ENCODE measurements around the gene TMEM8B. TPM values are rescaled to one million over a fixed set of nuclear protein-coding genes. Genes with fewer than 3 reads are reported as not detected.
A peak's percentile ranks its signal among the peaks of the same experiment; 100 is the strongest.

TMEM8B gene
- total RNA-seq, 1 experiment from 2014 or later = 2.0 TPM

- Histone ChIP-seq H3K36me3 (replicated peaks; ENCODE audit: control insufficient read depth, insufficient read depth, low read length) (no peaks in the 10 kb centered on the region), H3K27me3 (ENCODE audit: control insufficient read depth, insufficient read depth, low read length) (no peaks in the 10 kb centered on the region; the same call in 1 of the 2 replicates), H3K4me3 (ENCODE audit: insufficient read depth, low read depth, low read length) (no peak overlapping the region)
- DNase-seq = no peak
These were observed 6.1 kb upstream of the TMEM8B start for GRCh38 chr9:35822926-35823325.

GRCh38 chr9:35826071-35826701 is 2.8 kb upstream of the TMEM8B start:
- Histone ChIP-seq H3K27me3 (ENCODE audit: control insufficient read depth, insufficient read depth, low read length) (no peaks in the 10 kb centered on the region; the same call in 1 of the 2 replicates), H3K4me3 (ENCODE audit: insufficient read depth, low read depth, low read length) (no peak overlapping the region), H3K36me3 (replicated peaks; ENCODE audit: control insufficient read depth, insufficient read depth, low read length) (no peaks in the 10 kb centered on the region)
- peak; percentile 73 for DNase-seq

- no peak overlapping the region for H3K4me3 ChIP-seq (ENCODE audit: insufficient read depth, low read depth, low read length)
- DNase-seq = no peak
- no peaks in the 10 kb centered on the region for H3K36me3 ChIP-seq (replicated peaks; ENCODE audit: control insufficient read depth, insufficient read depth, low read length)
- no peaks in the 10 kb centered on the region; the same call in 1 of the 2 replicates for H3K27me3 ChIP-seq (ENCODE audit: control insufficient read depth, insufficient read depth, low read length)
These were observed 1.5 kb upstream of the TMEM8B start for GRCh38 chr9:35827486-35827885.

GRCh38 chr9:35828716-35829083 is 328 bp upstream of the TMEM8B start, which contains the start of gene FAM221B:
FAM221B (minus strand) TSS chr9:35828732; CDS start chr9:35826161, 2,571 bp downstream.
- Histone ChIP-seq H3K27me3 (ENCODE audit: control insufficient read depth, insufficient read depth, low read length) (no peaks in the 10 kb centered on the region; the same call in 1 of the 2 replicates), H3K4me3 (ENCODE audit: insufficient read depth, low read depth, low read length) (peak within 1 kb of the TSS; percentile 67), H3K36me3 (replicated peaks; ENCODE audit: control insufficient read depth, insufficient read depth, low read length) (no peaks in the 10 kb centered on the region)
- peak; percentile 85 for DNase-seq

GRCh38 chr9:35829764-35830096 is 702 bp downstream of the TMEM8B start:
- no peaks in the 10 kb centered on the region; the same call in 1 of the 2 replicates for H3K27me3 ChIP-seq (ENCODE audit: control insufficient read depth, insufficient read depth, low read length)
- no peak for DNase-seq
- H3K36me3 ChIP-seq (replicated peaks; ENCODE audit: control insufficient read depth, insufficient read depth, low read length) = no peaks in the 10 kb centered on the region
- H3K4me3 ChIP-seq (ENCODE audit: insufficient read depth, low read depth, low read length) = peak overlapping the region; percentile 67

GRCh38 chr9:35831040-35831439 is 2.0 kb downstream of the TMEM8B start:
- H3K36me3 ChIP-seq (replicated peaks; ENCODE audit: control insufficient read depth, insufficient read depth, low read length) = no peaks in the 10 kb centered on the region; the same call in 1 of the 2 replicates
- H3K4me3 ChIP-seq (ENCODE audit: insufficient read depth, low read depth, low read length) = no peak overlapping the region
- H3K27me3 ChIP-seq (ENCODE audit: control insufficient read depth, insufficient read depth, low read length) = no peaks in the 10 kb centered on the region; the same call in 1 of the 2 replicates
- no peak for DNase-seq

GRCh38 chr9:35832814-35833213 is 3.8 kb downstream of the TMEM8B start:
- no peak overlapping the region for H3K4me3 ChIP-seq (ENCODE audit: insufficient read depth, low read depth, low read length)
- H3K36me3 ChIP-seq (replicated peaks; ENCODE audit: control insufficient read depth, insufficient read depth, low read length) = no peaks in the 10 kb centered on the region; the same call in 1 of the 2 replicates
- DNase-seq = no peak
- no peaks in the 10 kb centered on the region; the same call in 1 of the 2 replicates for H3K27me3 ChIP-seq (ENCODE audit: control insufficient read depth, insufficient read depth, low read length)

GRCh38 chr9:35834260-35835215 is 5.5 kb downstream of the TMEM8B start:
- H3K4me3 ChIP-seq (ENCODE audit: insufficient read depth, low read depth, low read length) = no peak overlapping the region
- H3K36me3 ChIP-seq (replicated peaks; ENCODE audit: control insufficient read depth, insufficient read depth, low read length) = no peaks in the 10 kb centered on the region; the same call in 1 of the 2 replicates
- no peak for DNase-seq
- no peaks in the 10 kb centered on the region; the same call in 1 of the 2 replicates for H3K27me3 ChIP-seq (ENCODE audit: control insufficient read depth, insufficient read depth, low read length)

GRCh38 chr9:35835216-35835632 is 6.2 kb downstream of the TMEM8B start:
- DNase-seq = peak; percentile 81
- Histone ChIP-seq H3K4me3 (ENCODE audit: insufficient read depth, low read depth, low read length) (no peak overlapping the region), H3K27me3 (ENCODE audit: control insufficient read depth, insufficient read depth, low read length) (no peaks in the 10 kb centered on the region; the same call in 1 of the 2 replicates), H3K36me3 (replicated peaks; ENCODE audit: control insufficient read depth, insufficient read depth, low read length) (no peaks in the 10 kb centered on the region; the same call in 1 of the 2 replicates)

GRCh38 chr9:35835766-35836165 is 6.7 kb downstream of the TMEM8B start:
- no peaks in the 10 kb centered on the region; the same call in 1 of the 2 replicates for H3K27me3 ChIP-seq (ENCODE audit: control insufficient read depth, insufficient read depth, low read length)
- H3K36me3 ChIP-seq (replicated peaks; ENCODE audit: control insufficient read depth, insufficient read depth, low read length) = no peaks in the 10 kb centered on the region; the same call in 1 of the 2 replicates
- no peak overlapping the region for H3K4me3 ChIP-seq (ENCODE audit: insufficient read depth, low read depth, low read length)
- DNase-seq = no peak

GRCh38 chr9:35836595-35836994 is 7.6 kb downstream of the TMEM8B start:
- DNase-seq = no peak
- no peaks in the 10 kb centered on the region; the same call in 1 of the 2 replicates for H3K36me3 ChIP-seq (replicated peaks; ENCODE audit: control insufficient read depth, insufficient read depth, low read length)
- H3K4me3 ChIP-seq (ENCODE audit: insufficient read depth, low read depth, low read length) = no peak overlapping the region
- H3K27me3 ChIP-seq (ENCODE audit: control insufficient read depth, insufficient read depth, low read length) = no peaks in the 10 kb centered on the region; the same call in 1 of the 2 replicates

- H3K27me3 ChIP-seq (ENCODE audit: control insufficient read depth, insufficient read depth, low read length) = no peaks in the 10 kb centered on the region; the same call in 1 of the 2 replicates
- no peaks in the 10 kb centered on the region; the same call in 1 of the 2 replicates for H3K36me3 ChIP-seq (replicated peaks; ENCODE audit: control insufficient read depth, insufficient read depth, low read length)
- no peak overlapping the region for H3K4me3 ChIP-seq (ENCODE audit: insufficient read depth, low read depth, low read length)
- no peak for DNase-seq
These were observed 10.9 kb downstream of the TMEM8B start for GRCh38 chr9:35839926-35840325.

GRCh38 chr9:35840881-35841644 is 12.0 kb downstream of the TMEM8B start:
- H3K4me3 ChIP-seq (ENCODE audit: insufficient read depth, low read depth, low read length) = no peak overlapping the region
- H3K27me3 ChIP-seq (ENCODE audit: control insufficient read depth, insufficient read depth, low read length) = peaks cover 6% of the 10 kb centered on the region; the same call in 1 of the 2 replicates
- DNase-seq = no peak
- no peaks in the 10 kb centered on the region; the same call in 1 of the 2 replicates for H3K36me3 ChIP-seq (replicated peaks; ENCODE audit: control insufficient read depth, insufficient read depth, low read length)

GRCh38 chr9:35841645-35841900 is 12.5 kb downstream of the TMEM8B start:
- Histone ChIP-seq H3K36me3 (replicated peaks; ENCODE audit: control insufficient read depth, insufficient read depth, low read length) (no peaks in the 10 kb centered on the region; the same call in 1 of the 2 replicates), H3K27me3 (ENCODE audit: control insufficient read depth, insufficient read depth, low read length) (peaks cover 11% of the 10 kb centered on the region; the same call in 1 of the 2 replicates), H3K4me3 (ENCODE audit: insufficient read depth, low read depth, low read length) (no peak overlapping the region)
- no peak for DNase-seq
